Hindlimb muscle (tissue), 1 donor: Measurements from ENCODE around the gene NUDCD2. TPM values are rescaled to one million over a fixed set of nuclear protein-coding genes. Genes with fewer than 3 reads are reported as not detected.
"Not testable (repeated sequence)": the region's sequence is repeated elsewhere in the genome, so short reads cannot be mapped to it uniquely, and the experiment has no call there.

Experiments used
- DNase-seq: peaks from one replicate; pipeline ENCODE4 v3.0.0-alpha.2; 2013
- polyA plus RNA-seq: library from polyadenylated mRNA; unstranded; fragments of 120-200 nt; gene quantifications from one replicate; pipeline ENCODE4 v1.2.1, GENCODE V29; 2013; ENCODE audit not compliant: insufficient read length

The NUDCD2 gene
- polyA plus RNA-seq, 1 donor = 37.5 TPM

DNA sequence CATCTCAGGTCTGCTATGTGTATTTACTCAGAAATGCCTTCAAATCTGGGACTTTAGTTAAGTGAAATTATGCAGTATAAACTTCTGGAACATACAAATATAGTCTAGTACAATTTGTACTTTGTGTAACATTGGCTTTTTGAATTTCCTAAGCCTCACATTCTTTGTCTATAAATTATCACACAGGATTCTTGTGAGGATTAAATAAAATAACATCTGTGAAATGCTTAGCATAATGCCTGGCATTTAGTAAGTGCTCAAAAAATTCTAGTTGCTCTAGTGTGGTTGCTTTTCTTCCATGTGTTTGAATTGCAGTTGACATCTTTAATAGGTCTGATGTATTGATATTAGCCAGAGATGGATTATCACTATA, 3.1 kb upstream of the NUDCD2 start:
- DNase-seq = no peak

GRCh38 chr5:163460562-163461171, 765 bp upstream of the NUDCD2 start, which contains the start of gene HMMR:
Gene HMMR (plus strand): TSS chr5:163460632. CDS start chr5:163460693, 61 bp downstream.
- DNase-seq = no peak

- DNase-seq = peak; percentile 8
Measured at GRCh38 chr5:163459462-163459818, 462 bp downstream of the NUDCD2 start.

DNA sequence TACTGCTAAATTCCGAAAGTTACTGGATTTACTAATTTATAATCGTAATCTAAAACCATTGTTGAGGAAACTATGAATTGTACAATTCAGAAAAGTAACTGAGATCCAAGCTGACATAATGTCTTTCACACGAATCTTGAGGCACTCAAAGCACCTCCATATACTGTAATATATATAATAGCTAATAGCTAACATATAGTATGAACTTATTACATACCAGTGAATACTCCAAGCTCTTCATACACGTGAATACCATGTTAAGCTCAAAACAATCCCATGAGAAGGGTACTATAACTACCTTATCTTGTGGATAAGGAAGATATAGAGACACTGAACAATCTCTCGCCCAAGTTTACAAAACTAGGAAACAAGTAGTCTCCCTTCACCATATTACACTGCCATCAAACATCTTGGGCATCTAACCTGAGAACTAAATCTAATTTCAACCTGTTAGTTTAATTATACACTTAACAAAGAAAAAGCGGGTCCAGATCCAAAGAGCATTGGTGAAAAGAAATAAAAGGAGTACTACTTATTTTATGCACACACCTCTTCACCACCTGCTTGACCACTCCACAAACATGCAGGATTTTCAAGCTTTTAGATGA, 1.0 kb downstream of the NUDCD2 start:
- DNase-seq = no peak

DNA sequence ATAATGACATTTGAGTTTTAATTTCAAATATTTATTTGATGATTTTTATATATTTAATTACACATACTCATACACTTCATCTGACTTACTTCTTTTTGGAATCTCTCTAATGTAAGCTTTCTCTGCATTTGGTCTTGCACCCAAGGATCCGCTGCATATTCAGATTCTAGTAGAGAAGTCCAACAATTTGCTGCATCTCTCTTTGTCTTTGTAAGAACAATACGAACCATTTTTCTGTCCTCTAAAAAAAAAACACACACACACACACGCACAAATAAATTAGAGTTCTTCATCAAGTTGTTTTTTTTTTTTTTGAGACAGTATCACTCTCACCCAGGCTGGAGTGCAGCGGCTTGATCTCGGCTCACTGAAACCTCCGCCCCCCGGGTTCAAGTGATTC, 3.1 kb downstream of the NUDCD2 start:
- no peak for DNase-seq

DNA sequence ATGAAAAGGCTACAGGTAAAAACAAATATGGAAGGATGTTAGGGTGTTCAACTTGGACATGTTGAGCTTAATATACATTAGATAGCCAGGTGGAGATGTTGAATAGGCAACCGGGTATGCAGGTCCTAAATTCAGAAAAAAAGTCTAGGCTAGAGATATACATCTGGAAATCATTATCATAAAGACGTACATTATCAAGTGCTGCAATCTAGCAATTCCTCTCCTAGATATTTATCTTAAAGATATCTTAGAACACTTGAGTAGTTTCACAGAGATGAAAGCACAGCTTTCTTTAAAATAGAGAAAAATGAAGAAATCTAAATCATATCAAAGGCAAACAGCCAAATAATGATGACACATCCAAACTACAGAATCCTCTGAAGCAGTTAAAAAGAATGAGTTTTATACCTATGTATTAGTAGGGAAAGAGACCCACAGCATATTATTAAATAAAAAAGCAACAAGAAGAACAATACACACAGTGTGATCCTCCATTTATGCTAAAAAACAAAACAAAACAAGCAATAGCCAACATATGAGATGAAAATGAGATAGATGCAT, 3.8 kb downstream of the NUDCD2 start:
- no peak for DNase-seq

DNA sequence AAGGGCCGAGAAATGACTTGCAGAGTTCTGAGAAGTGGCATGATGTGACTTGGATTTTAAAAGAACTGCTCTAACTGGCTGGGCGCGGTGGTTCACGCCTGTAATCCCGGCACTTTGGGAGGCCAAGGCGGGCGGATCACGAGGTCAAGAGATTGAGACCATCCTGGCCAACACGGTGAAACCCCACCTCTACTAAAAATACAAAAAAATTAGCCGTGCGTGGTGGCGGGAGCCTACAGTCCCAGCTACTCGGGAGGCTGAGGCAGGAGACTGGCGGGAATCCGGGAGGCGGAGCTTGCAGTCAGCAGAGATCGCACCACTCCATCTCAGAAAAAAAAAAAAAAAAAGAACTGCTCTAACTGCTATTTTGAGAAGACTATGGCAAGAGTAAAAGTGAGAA, 4.5 kb downstream of the NUDCD2 start:
- not testable (repeated sequence) for DNase-seq

GRCh38 chr5:163453705-163454104, 6.2 kb downstream of the NUDCD2 start:
- no peak for DNase-seq

GRCh38 chr5:163451489-163451888, 8.4 kb downstream of the NUDCD2 start:
- no peak for DNase-seq

- DNase-seq = no peak
Measured at GRCh38 chr5:163448491-163448890, 11.4 kb downstream of the NUDCD2 start.

- no peak for DNase-seq
Measured at GRCh38 chr5:163447875-163448274, 12.0 kb downstream of the NUDCD2 start.

GRCh38 chr5:163447191-163447590, 12.7 kb downstream of the NUDCD2 start:
- DNase-seq = no peak

- no peak for DNase-seq
Measured at GRCh38 chr5:163445345-163445744, 14.6 kb downstream of the NUDCD2 start.

DNA sequence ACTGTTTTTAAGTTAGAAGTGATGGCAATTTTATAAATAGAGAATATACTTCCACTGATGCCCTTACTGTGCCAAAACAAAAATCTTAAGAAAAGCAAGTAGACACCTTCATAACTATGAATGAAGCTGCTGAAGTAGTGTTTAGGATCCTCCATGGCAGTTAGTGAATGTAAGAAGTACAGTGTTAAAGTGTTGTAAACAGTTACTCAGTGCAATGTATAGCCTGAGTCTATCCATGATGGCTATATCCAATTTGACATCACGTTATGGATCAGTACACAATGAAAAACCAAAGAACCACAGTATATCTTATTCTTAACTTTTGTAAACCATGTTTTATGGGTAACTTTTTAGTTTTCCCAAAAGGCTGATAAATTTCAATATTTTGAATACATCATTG, 15.4 kb downstream of the NUDCD2 start:
- DNase-seq = no peak

DNA sequence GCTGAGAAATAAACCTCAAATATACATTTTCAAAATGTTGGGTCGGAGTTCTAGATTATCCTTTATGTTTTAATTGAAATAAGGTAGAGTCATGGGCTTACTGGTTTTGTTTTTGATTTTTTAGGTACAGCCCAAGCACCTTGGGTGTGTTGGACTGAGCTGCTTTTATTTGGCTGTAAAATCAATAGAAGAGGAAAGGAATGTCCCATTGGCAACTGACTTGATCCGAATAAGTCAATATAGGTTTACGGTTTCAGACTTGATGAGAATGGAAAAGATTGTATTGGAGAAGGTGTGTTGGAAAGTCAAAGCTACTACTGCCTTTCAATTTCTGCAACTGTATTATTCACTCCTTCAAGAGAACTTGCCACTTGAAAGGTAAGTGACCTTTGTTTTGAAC, 18.9 kb downstream of the NUDCD2 start:
- no peak for DNase-seq

GRCh38 chr5:163439092-163439425, 20.8 kb downstream of the NUDCD2 start:
- no peak for DNase-seq

DNA sequence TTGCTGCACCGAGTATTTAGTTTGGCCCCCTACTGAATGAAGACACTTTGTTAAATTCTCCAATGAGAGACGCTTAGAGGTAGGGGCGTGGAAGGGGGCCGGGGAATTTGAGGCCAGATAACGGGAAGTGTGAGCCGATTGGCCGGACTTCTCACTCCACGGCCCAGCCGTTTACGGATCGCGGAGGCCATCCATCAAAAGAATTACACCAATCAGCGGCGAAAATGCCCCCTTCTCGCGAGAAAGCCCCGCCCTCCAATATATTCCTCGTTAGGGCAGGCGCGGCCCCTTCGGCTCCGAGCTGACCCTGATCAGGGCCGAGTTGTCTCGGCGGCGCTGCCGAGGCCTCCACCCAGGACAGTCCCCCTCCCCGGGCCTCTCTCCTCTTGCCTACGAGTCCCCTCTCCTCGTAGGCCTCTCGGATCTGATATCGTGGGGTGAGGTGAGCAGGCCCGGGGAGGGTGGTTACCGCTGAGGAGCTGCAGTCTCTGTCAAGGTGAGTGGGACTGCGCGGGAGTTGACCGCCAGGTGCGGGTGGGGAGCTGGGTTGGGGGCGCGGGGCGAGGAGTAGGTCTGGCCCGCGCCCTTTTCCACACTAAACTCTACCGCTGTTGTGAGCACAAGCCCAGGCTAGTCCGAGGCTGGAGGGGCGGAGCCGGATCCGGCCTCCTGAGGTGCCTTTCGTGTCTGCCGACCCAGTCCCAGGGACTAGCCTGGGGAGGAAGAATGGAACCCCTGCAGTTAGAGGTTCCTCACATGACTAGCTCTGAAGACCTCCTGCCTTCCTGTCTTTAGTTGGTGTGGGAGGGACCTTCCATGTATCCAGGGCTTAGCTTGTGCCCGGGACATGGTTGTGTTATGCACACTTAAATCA, 22.4 kb downstream of the NUDCD2 start, which contains the start of gene CCNG1:
TSS of gene CCNG1 (plus strand) at position 287 of the 874 bp plus-strand sequence. CDS start 1,662 bp downstream, outside the sequence.
- DNase-seq = peak; percentile 95

DNA sequence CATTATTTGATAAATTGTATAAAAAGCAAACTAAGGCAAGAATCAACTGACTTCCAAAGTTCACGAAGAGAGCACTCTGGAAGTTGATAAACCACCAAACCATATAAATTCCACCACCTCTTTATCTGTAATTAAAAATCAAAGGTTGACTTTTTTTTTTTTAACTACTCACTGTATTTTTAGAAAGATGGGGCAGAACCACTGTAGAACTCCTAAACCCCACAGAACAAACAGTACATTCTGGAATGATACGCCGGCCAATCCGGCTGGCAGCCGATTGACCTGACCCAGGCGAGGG, 22.9 kb downstream of the NUDCD2 start:
- DNase-seq = no peak

GRCh38 chr5:163436515-163436914, 23.4 kb downstream of the NUDCD2 start:
- DNase-seq = no peak

DNA sequence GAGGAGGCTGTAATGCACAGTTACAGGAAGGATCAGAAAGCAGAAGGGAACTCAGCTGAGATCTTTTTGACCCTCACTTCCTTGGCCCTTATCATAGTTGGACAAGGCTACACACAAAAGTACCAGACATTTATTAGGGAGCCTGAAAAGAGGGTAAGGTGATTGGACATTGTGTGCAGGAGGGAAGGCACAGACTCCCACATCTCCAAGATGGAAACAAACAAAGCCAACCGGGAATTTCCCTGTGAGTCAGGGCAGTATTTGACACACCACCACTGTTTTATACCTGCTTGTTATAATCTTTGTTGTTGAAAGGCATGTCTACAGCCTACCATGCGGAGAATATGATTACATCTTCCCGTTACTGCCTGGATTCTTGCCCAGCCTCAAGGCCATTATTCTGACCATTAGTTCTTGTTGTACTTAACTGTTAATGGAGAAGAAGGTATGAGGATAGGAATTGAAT, 25.5 kb downstream of the NUDCD2 start:
- DNase-seq = no peak

DNA sequence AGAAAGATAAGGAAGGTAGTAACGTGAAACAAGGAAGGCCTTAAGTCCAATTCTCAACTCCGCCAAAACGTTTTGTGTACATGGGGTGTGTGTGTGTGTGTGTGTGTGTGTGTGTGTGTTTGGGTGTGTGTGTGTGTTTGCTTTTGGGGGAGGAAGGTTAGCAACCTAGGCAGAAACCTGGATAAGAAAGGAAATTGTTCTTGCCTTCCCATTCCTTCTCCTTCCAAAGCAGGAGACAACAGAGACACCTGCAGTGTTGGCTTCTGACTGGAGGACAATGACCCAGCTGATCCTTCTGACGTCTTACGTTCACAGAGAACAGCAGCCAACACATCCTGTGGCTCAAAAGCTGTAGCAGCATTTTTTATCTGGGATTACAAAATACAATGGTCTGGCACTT, 26.6 kb downstream of the NUDCD2 start:
- no peak for DNase-seq

DNA sequence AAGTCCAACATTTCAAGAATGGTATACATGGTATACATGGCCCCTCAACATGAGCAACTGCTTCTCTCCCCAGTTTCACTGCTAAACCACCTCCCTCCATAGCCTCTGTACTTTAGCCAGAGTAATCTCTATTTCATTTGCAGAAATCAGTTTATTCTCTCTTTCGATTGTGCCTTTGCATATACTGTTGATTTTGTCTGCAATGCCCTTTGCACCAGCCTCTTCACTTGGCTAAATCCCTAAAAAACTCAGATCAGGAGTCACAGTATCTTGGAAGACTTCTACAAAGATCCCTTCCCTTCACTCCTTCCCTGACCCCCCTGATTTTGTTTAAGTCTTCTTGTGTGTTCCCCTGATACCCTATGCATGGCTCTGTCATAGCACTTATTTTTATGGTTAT, 27.4 kb downstream of the NUDCD2 start:
- DNase-seq = no peak

DNA sequence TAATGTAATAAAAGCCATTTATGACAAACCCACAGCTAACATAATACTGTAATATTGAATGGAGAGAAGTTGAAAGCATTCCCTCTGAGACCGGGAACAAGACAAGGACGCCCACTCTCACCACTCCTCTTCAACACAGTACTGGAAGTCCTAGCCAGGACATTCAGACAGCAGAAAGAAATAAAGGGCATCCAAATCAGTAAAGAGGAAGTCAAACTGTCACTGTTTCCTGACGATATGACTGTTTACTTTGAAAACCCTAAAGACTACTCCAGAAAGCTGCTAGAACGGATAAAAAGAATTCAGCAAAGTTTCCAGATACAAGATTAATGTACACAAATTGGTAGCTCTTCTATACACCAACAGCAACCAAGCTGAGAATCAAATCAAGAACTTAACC, 33.8 kb downstream of the NUDCD2 start:
- DNase-seq = not testable (repeated sequence)

DNA sequence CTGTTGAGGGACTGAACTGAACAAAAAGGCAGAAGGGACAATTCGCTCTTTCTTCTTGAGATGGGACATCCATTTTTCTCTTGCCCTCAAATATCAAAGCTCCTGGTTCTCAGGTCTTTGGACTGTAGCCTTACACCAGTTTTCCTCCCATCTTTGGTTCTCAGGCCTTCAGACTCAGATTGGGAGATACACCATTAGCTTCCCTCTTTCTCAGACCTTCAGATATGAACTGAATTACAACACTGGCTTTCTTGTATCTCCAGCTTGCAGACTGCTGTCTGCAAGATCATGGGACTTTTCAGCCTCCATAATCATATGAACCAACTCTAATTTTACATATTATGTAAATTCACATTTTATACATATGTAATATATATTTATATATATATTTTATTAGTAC, 35.1 kb downstream of the NUDCD2 start:
- no peak for DNase-seq
